Activated CD4-positive, alpha-beta T cell treated with anti-CD3 and anti-CD28 coated beads, Interleukin-2, amount 10 ng/mL, durations not matched to agents 7 days and 5 days (primary cell): ENCODE data around the gene TAAR5. TPM values are rescaled to one million over a fixed set of nuclear protein-coding genes. Genes with fewer than 3 reads are reported as not detected.
"Not testable (repeated sequence)": the region's sequence is repeated elsewhere in the genome, so short reads cannot be mapped to it uniquely, and the experiment has no call there.

ENCODE experiments used
- CTCF ChIA-PET: fragments of 350-600 bp; sonication (Branson Sonifier 250); formaldehyde crosslinking; loops from one replicate; lab custom pipeline; 2021; ENCODE audit warnings: antibody characterized with exemption; lab: Charles Lee
- POLR2A ChIA-PET: fragments of 350-600 bp; sonication (Branson Sonifier 250); formaldehyde crosslinking; loops from one replicate; lab custom pipeline; 2021; ENCODE audit warnings: antibody characterized with exemption; lab: Charles Lee
- DNase-seq: peaks from one replicate; pipeline ENCODE4 v3.0.0-alpha.2; 2020
- H3K27ac Mint-ChIP-seq: one replicate; pipeline ENCODE4 v1.8.0; 2021; ENCODE audit warnings: mild to moderate bottlenecking, moderate library complexity, mixed read lengths
- H3K27me3 Mint-ChIP-seq: one replicate; pipeline ENCODE4 v1.8.0; 2021; ENCODE audit warnings: mixed read lengths
- H3K36me3 Mint-ChIP-seq: one replicate; pipeline ENCODE4 v1.8.0; 2021; ENCODE audit warnings: low read depth, mixed read lengths
- H3K4me1 Mint-ChIP-seq: one replicate; pipeline ENCODE4 v1.8.0; 2021; ENCODE audit warnings: mixed read lengths
- H3K4me3 Mint-ChIP-seq: one replicate; pipeline ENCODE4 v1.8.0; 2021; ENCODE audit warnings: mild to moderate bottlenecking, moderate library complexity, mixed read lengths
- H3K9me3 Mint-ChIP-seq: one replicate; pipeline ENCODE4 v1.8.0; 2021; ENCODE audit warnings: mixed read lengths
- total RNA-seq, 2 experiments: library from RNA; stranded (reverse); gene quantifications; one replicate each; pipeline ENCODE4 v1.2.3, GENCODE V29; 2021

Gene TAAR5
- total RNA-seq, 2 experiments from 2014 or later: not detected

GRCh38 chr6:132607544-132608233, 18.1 kb upstream of the TAAR5 start:
- peaks cover 7% of the 10 kb centered on the region for H3K27me3 Mint-ChIP-seq
- no peaks in the 10 kb centered on the region for H3K9me3 Mint-ChIP-seq
- ChIA-PET CTCF (no interaction called here), POLR2A (no interaction called here)
- H3K27ac Mint-ChIP-seq: no peak overlapping the region
- no peaks in the 10 kb centered on the region for H3K36me3 Mint-ChIP-seq
- no peak for DNase-seq
- no peaks in the 10 kb centered on the region for H3K4me1 Mint-ChIP-seq
- no peak overlapping the region for H3K4me3 Mint-ChIP-seq

- POLR2A ChIA-PET: no interaction called here
- DNase-seq: no peak
- Mint-ChIP-seq H3K4me1 (no peaks in the 10 kb centered on the region), H3K27ac (no peak overlapping the region), H3K36me3 (no peaks in the 10 kb centered on the region), H3K4me3 (no peak overlapping the region), H3K9me3 (no peaks in the 10 kb centered on the region), H3K27me3 (peaks cover 2% of the 10 kb centered on the region)
- CTCF ChIA-PET: no interaction called here
Observed at GRCh38 chr6:132604635-132605152, 15.2 kb upstream of the TAAR5 start.

- CTCF ChIA-PET, H3K27ac Mint-ChIP-seq, H3K4me3 Mint-ChIP-seq, H3K27me3 Mint-ChIP-seq, H3K9me3 Mint-ChIP-seq, POLR2A ChIA-PET, H3K36me3 Mint-ChIP-seq, H3K4me1 Mint-ChIP-seq, DNase-seq: not testable (repeated sequence)
Observed at GRCh38 chr6:132600900-132601299, 11.4 kb upstream of the TAAR5 start.

- CTCF ChIA-PET: no interaction called here
- Mint-ChIP-seq H3K4me3 (no peak overlapping the region), H3K4me1 (no peaks in the 10 kb centered on the region), H3K9me3 (no peaks in the 10 kb centered on the region), H3K27ac (no peak overlapping the region), H3K27me3 (peaks cover 11% of the 10 kb centered on the region), H3K36me3 (no peaks in the 10 kb centered on the region)
- POLR2A ChIA-PET: no interaction called here
- no peak for DNase-seq
Observed at GRCh38 chr6:132598473-132598872, 8.9 kb upstream of the TAAR5 start.

GRCh38 chr6:132596201-132596600, 6.7 kb upstream of the TAAR5 start:
- Mint-ChIP-seq H3K4me1 (no peaks in the 10 kb centered on the region), H3K27ac (no peak overlapping the region), H3K36me3 (no peaks in the 10 kb centered on the region), H3K27me3 (peaks cover 13% of the 10 kb centered on the region), H3K9me3 (no peaks in the 10 kb centered on the region), H3K4me3 (no peak overlapping the region)
- DNase-seq: no peak
- ChIA-PET POLR2A (no interaction called here), CTCF (interaction anchor here (0.8 kb wide), 1 partner anchor 8 kb away, joined by 3 read pairs; no protein-coding TSS in a partner anchor)

GRCh38 chr6:132592855-132593254, 3.3 kb upstream of the TAAR5 start:
- Mint-ChIP-seq H3K36me3 (no peaks in the 10 kb centered on the region), H3K9me3 (no peaks in the 10 kb centered on the region), H3K4me1 (no peaks in the 10 kb centered on the region), H3K27ac (no peak overlapping the region), H3K27me3 (peaks cover 8% of the 10 kb centered on the region), H3K4me3 (no peak overlapping the region)
- POLR2A ChIA-PET: no interaction called here
- CTCF ChIA-PET: no interaction called here
- no peak for DNase-seq

- Mint-ChIP-seq H3K4me3 (no peak overlapping the region), H3K9me3 (no peaks in the 10 kb centered on the region), H3K4me1 (no peaks in the 10 kb centered on the region), H3K27me3 (peaks cover 7% of the 10 kb centered on the region), H3K27ac (no peak overlapping the region), H3K36me3 (no peaks in the 10 kb centered on the region)
- ChIA-PET CTCF (no interaction called here), POLR2A (no interaction called here)
- DNase-seq: no peak
Observed at GRCh38 chr6:132590362-132590761, 821 bp upstream of the TAAR5 start.

GRCh38 chr6:132587424-132587823, 2.1 kb downstream of the TAAR5 start:
- no peaks in the 10 kb centered on the region for H3K9me3 Mint-ChIP-seq
- ChIA-PET CTCF (no interaction called here), POLR2A (no interaction called here)
- H3K4me3 Mint-ChIP-seq: no peak overlapping the region
- peaks cover 10% of the 10 kb centered on the region for H3K27me3 Mint-ChIP-seq
- no peaks in the 10 kb centered on the region for H3K36me3 Mint-ChIP-seq
- no peak overlapping the region for H3K27ac Mint-ChIP-seq
- no peak for DNase-seq
- H3K4me1 Mint-ChIP-seq: no peaks in the 10 kb centered on the region

- Mint-ChIP-seq H3K9me3 (no peaks in the 10 kb centered on the region), H3K4me3 (no peak overlapping the region), H3K36me3 (no peaks in the 10 kb centered on the region), H3K4me1 (no peaks in the 10 kb centered on the region), H3K27me3 (peaks cover 6% of the 10 kb centered on the region), H3K27ac (no peak overlapping the region)
- ChIA-PET CTCF (no interaction called here), POLR2A (no interaction called here)
- DNase-seq: no peak
Observed at GRCh38 chr6:132584698-132585097, 4.8 kb downstream of the TAAR5 start.

- POLR2A ChIA-PET: no interaction called here
- H3K9me3 Mint-ChIP-seq: no peaks in the 10 kb centered on the region
Observed at GRCh38 chr6:132571774-132572173, 17.8 kb downstream of the TAAR5 start.

GRCh38 chr6:132570221-132570777, 19.2 kb downstream of the TAAR5 start, which contains the start of gene TAAR6:
TAAR6 (plus strand) TSS chr6:132570322; CDS start chr6:132570322, 0 bp downstream.
- Mint-ChIP-seq H3K4me3 (no peak within 1 kb of the TSS), H3K4me1 (no peaks in the 10 kb centered on the region), H3K9me3 (no peaks in the 10 kb centered on the region), H3K36me3 (no peaks in the 10 kb centered on the region), H3K27ac (no peak within 1 kb of the TSS), H3K27me3 (peaks cover 17% of the 10 kb centered on the region)
- DNase-seq: no peak
- ChIA-PET POLR2A (no interaction called here), CTCF (no interaction called here)

More at GRCh38 chr6:132571774-132572173, 17.8 kb downstream of the TAAR5 start:
- no peak for DNase-seq
- Mint-ChIP-seq H3K36me3 (no peaks in the 10 kb centered on the region), H3K4me1 (no peaks in the 10 kb centered on the region), H3K27ac (no peak overlapping the region), H3K27me3 (peaks cover 19% of the 10 kb centered on the region), H3K4me3 (no peak overlapping the region)
- CTCF ChIA-PET: no interaction called here

- POLR2A ChIA-PET: no interaction called here
Observed at GRCh38 chr6:132569170-132569569, 20.4 kb downstream of the TAAR5 start.

GRCh38 chr6:132568611-132569010, 20.9 kb downstream of the TAAR5 start:
- no peaks in the 10 kb centered on the region for H3K9me3 Mint-ChIP-seq
- peaks cover 13% of the 10 kb centered on the region for H3K27me3 Mint-ChIP-seq
- H3K27ac Mint-ChIP-seq: no peak overlapping the region
- H3K36me3 Mint-ChIP-seq: no peaks in the 10 kb centered on the region
- H3K4me1 Mint-ChIP-seq: no peaks in the 10 kb centered on the region
- no peak for DNase-seq
- POLR2A ChIA-PET: no interaction called here
- CTCF ChIA-PET: no interaction called here
- no peak overlapping the region for H3K4me3 Mint-ChIP-seq

More at GRCh38 chr6:132569170-132569569, 20.4 kb downstream of the TAAR5 start:
- Mint-ChIP-seq H3K9me3 (no peaks in the 10 kb centered on the region), H3K27me3 (peaks cover 13% of the 10 kb centered on the region), H3K27ac (no peak overlapping the region), H3K4me3 (no peak overlapping the region), H3K36me3 (no peaks in the 10 kb centered on the region), H3K4me1 (no peaks in the 10 kb centered on the region)
- DNase-seq: no peak
- CTCF ChIA-PET: no interaction called here
